Inferior parietal cortex (tissue), 1 donor: ENCODE measurements around the gene HDHD3.
"Not testable (repeated sequence)": the region's sequence is repeated elsewhere in the genome, so short reads cannot be mapped to it uniquely, and the experiment has no call there.

Source experiments
- DNase-seq: peaks from one replicate; pipeline ENCODE4 v3.0.0-alpha.2; 2016; ENCODE audit errors: extremely low spot score

The HDHD3 gene

DNA sequence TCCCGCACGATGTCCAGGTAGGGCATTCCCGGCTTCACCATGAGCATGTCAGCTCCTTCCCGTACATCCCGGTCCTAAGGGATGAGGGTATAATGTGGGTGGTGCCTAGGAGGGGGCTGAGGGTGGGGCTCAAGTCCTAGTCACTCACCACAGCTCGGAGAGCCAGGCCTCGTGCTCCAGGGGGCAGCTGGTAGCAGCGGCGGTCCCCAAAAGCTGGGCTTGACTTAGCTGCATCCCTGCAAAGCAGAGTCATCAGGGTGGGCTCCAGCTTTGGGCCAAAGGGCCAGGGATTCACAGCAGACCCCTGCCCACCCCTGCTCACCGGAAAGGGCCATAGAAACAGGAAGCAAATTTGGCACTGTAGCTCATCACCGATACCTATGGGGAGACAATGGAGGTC is 12.7 kb upstream of the HDHD3 start:
- DNase-seq = no peak

DNA sequence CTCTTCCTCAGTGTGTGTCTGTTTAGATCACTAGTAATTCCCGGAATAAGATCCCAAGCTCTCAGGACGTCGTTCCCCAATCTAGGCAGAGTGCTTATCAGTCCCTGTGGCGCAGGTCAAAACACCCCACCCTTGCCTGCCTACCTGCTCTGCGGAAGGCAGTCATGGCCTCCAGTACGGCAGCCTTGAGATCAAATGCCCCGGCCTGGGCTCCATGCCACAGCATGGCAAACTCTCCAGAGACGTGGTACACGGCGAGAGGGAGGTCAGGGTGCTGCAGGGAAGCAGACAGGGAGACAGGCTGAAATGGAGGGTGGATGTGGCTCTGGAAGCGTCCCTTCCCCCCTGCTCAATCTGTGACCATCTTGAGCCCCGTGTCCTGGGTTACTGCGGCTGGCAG is 12.0 kb upstream of the HDHD3 start:
- no peak for DNase-seq

DNA sequence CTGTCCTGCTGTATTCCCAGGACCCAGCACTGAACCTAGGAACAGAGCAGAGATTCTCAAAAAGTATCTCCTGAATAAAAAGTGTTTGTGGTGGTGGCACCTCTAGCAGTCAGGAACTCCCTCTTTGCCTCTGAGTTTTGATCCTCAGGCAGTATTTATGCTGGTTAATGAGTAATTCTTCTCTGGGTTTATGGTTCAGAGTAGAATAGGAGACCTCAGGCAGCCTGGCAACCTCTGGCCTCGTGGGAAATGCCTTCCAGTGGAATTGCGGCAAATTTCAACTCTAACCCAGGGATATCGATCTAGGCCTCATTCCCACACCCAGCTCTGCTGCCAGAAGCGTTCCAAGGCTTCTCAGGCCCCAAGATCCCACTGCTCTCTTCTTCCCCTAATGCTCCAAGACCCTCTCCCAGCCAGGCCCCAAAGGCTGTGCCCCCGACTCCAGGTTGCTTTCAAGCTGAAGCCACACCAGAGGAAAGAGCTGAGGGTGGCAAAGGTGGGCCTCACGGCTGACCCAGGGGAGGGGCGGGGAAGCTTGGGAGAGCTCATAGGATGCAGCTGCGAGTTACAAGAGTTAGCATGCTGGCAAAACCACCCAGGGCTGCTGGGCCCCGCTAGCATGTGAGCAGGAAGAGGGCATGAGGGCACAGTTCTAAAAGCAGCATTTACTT is 10.9 kb upstream of the HDHD3 start:
- DNase-seq = no peak

DNA sequence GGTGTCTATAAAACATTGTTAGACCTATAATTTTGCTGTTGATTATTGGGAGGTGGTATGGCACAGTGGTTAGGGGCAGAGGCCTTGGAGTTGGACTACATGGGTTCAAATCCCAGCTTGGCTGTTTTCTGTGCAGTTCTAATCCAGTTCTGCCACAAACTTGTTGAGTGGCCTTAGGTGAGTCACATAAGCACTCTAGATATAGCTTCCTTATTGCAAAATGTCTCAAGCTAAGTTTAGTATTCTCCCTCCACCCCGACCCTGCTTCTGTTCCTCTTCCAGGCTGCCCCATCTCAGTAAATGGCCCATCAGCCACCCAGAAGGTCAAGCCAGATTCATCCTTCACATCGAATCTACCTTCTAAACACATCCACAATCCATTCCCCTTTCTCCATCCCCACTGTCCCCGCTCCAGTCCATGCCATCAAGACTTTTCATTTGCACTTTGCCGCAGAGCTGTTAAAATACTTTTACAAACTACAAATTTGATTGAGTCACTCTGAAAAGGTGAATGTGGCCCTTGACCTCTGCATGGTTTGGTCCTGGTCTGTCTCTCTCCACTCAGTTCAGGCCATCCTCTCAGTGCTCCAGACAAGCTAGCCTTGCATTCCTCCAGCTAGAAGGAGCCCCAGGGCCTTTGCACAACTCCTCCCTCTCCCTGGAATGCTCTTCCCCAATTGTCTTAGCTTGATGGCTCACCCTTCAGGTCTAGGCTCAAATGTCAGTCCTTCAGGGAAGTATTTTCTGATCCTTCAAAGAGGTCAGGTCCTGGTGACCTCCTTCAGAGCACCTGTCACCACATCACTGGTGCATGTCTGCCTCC is 10.0 kb upstream of the HDHD3 start:
- no peak for DNase-seq

DNA sequence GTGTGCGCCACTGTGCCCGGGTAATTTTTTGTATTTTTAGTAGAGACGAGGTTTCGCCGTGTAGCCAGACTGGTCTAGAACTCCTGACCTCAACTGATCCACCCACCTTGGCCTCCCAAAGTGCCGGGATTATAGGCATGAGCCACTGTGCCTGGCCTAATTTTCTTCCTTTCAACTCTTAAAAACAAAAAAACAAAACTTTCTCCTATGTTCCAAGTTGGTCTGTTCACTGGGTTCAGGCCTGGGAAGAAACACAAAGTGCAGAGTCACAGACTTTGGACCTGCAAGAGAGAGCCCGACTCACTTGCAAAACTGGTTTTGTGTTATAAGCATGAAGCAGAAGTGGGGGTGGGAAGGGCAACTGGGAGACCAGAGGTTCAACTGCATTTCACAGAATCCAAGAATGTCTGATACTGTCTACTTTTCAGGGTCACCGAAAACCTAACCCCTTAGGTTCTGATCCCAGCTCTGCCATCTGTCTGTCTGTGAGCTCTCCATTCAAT is 5.2 kb upstream of the HDHD3 start:
- no peak for DNase-seq

DNA sequence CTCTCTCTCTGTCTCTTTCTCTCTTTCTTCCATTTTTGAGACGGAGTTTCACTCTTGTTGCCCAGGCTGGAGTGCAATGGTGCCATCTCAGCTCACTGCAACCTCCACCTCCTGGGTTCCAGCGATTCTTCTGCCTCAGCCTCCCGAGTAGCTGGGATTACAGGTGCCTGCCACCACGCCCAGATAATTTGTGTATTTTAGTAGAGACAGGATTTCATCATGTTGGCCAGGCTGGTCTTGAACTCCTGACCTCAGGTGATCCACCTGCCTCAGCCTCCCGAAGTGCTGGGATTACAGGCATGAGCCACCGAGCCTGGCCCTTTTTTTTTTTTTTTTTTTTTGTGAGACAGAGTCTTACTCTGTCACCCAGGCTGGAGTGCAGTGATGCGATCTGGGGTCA is 4.7 kb upstream of the HDHD3 start:
- not testable (repeated sequence) for DNase-seq

DNA sequence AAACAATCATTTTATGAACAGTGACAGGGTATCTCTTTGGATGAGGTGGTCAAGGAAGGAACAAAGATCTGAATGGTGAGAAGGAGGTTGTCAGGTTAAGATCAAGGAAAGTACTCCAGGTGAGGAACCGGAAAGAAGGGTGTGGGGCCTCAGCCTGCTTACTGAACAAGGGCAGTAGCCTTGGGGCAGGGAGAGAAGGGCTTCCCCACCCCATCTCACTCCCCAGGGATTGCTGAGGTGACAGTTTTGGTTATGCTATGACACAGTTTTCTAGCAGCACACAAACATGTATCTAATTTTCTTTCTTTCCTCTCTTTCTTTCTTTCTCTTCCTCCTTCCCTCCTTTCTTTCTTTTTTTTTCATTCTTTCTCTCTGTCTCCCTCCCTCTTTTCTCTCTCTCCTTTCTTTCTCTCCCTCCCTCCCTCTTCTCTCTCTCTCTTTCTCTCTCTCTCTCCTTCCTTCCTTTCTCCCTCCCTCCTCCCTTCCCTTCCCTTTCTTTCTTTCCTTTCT is 4.1 kb upstream of the HDHD3 start:
- no peak for DNase-seq

DNA sequence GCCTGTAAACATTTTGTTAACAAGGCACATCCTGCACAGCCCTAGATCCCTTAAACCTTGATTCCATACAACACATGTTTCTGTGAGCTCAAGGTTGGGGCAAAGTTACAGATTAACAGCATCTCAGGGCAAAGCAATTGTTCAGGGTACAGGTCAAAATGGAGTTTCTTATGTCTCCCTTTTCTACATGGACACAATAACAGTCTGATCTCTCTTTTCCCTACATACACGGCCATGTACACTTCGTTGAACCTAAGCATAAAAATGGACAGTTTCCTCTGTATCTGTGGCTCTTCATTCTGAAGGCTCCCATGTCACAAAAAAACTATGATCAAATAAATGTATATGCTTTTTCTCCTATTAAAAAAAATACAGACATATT is 3.0 kb upstream of the HDHD3 start:
- DNase-seq = not testable (repeated sequence)

DNA sequence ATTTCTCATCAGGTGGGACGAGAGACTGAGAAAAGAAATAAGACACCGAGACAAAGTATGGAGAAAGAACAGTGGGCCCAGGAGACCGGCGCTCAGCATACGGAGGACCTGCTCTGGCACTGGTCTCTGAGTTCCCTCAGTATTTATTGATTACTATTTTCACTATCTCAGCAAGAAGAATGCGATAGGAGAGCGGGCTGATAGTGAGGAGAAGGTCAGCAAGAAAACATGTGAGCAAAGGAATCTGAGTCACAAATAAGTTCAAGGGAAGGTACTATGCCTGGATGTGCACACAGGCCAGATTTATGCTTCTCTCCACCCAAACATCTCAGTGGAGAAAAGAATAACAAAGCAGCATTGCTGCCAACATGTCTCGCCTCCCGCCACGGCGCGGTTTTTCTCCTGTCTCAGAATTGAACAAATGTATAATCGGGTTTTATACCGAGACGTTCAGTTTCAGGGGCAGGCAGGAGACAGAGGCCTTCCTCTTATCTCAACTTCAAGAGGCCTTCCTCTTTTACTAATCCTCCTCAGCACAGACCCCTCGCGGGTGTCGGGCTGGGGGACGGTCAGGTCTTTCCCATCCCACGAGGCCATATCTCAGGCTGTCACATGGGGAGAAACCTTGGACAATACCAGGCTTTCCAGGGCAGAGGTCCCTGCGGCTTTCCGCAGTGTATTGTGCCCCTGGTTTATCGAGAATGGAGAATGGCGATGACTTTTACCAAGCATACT is 2.5 kb upstream of the HDHD3 start:
- not testable (repeated sequence) for DNase-seq

DNA sequence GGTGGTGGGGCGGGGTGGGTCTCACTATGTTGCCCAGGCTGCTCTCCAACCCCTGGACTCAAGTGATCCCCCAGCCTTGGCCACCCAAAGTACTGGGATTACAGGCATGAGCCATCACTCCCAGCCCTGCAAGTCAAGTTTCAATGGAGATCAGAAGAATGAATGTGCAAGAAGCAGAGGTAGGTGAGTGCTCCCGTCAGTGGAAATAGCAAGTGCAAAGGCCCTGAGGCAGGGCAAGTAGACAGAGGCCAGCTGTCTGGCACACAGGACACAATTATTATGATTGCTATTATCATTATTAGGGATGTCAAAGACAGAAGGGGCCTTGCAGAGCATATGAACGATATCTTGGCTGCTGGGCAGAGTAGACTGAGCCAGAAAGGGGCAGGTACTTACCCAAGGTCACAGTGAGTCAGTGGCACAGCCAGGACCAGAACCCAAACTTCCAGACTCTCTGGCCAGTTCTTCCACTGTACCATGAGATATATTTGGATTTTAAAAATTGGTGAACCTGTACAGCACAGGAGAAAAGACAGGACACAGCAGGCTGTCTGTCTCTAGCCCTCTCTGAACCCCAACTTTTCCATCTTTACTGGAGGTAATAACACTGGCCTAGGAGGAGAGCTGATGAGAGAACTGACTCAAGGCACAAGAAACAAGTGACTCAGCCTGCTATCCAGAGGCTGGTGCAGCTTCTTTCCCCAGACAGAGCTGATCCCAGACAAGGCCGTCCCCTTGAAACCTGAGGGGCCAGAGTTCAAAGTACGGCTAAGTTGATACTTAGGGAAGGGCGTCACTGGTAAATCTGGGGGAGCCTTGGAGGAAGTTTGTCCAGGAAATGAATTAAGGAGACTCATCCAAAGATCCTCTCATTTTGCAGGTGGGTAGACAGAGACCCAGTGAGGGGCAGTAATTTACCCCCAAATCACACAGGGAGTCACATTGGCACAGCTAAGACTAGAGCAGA is 1.4 kb downstream of the HDHD3 start:
- DNase-seq = no peak

DNA sequence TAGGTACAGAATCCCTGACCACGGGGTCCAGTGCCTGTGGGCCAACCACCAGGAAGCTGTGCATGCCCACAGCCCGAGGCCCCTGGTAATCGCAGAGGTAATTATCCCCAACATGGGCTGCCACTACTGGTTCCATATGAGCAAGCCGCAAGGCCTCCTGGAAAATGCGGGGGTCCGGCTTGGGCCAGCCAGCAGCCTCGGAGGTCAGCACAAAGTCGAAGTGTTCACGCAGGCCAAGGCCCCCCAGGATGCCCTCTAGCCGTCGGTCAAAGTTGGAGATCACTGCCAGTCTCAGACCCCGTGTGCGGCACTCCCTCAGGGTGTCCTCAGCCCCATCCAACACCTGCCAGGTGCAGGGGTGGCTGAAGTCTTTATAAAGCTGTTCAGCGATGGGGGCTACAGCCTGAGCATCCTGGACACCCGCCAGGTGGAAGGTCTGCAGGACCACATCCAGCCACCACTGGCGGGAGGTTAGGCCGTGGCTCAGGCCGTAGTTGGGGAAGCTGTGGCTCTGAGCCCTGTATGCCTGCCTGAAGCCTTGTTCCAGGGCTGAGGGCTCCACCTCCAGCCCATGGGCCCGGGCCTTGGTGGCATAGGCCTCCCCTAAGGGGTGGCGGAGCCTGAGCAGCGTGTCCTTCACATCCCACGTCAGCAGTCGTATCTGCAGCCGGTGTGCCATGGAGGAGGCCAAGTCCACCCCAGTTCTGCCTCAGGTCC is 3.0 kb downstream of the HDHD3 start:
- DNase-seq = no peak

DNA sequence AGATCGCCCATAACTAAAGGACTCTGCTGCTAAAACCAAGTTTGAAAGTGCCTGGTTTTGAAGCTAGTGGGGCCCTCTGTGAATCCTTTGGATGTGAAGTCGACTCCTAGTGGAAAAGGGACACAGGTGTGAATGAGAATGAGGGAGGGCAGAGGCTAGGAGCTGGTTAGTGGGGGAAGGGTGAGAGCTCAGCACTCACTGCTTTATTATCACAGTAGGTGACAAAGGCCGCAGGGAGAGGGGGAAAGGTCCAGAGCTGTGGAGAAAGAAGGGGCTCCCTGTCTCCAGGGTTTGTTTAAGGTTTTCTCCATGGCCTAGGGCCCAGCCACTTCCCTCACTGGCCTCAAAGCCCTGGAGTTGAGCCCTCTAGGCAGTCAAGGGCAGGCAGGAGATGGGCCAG is 3.5 kb downstream of the HDHD3 start:
- DNase-seq = no peak

DNA sequence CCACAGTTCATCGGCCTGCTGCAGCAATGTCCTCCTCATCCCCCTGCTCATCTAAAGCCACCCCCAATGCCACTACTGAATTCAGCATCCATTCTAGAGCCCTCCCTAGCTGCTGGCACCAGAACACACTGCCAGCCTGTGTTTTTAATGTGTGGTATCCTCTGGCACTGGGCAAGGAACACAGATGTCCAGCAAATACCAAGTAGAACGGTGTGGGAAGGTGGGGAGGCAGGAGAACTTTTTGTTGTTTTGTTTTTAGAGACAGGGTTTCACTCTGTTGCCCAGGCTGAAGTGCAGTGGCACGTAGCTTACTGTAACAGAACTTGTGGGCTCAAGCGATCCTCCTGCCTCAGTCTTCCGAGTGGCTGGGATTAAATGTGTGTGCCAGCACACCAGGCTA is 4.7 kb downstream of the HDHD3 start:
- no peak for DNase-seq

DNA sequence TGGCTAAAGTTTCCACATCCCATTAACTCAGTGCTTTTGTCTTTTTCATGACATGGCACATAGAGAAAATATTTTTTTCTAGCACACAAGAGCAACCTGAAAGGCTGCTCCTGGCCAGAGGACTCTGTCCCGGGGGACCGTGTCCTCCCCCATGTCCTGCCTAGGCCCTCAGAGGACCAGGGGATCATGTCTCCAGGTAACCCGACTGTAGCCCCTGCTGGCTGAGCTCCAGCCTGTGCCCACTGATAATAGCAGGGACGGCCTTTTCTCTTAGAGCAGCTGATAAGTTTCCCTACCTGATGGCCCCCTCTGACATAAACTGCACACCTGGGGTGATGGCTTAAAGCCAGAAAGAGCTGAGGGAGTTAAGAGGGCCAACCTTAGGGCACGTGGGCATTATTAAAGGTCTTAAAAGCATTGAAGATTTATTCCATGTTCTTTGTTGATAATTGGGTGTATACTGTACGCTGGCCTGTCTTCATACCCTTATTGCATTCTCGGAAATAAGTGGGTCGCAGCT is 5.9 kb downstream of the HDHD3 start:
- DNase-seq = no peak

DNA sequence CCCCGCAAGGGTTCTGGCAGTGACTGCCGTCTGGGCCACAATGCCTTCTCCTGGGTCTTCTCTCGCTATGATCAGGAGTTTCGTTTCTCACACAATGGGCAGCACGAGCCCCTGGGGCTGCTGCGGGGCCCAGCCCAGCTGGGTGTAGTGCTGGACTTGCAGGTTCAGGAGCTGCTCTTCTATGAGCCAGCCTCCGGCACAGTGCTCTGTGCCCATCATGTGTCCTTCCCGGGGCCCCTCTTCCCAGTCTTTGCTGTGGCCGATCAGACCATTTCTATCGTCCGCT is 7.0 kb downstream of the HDHD3 start:
- DNase-seq = no peak

DNA sequence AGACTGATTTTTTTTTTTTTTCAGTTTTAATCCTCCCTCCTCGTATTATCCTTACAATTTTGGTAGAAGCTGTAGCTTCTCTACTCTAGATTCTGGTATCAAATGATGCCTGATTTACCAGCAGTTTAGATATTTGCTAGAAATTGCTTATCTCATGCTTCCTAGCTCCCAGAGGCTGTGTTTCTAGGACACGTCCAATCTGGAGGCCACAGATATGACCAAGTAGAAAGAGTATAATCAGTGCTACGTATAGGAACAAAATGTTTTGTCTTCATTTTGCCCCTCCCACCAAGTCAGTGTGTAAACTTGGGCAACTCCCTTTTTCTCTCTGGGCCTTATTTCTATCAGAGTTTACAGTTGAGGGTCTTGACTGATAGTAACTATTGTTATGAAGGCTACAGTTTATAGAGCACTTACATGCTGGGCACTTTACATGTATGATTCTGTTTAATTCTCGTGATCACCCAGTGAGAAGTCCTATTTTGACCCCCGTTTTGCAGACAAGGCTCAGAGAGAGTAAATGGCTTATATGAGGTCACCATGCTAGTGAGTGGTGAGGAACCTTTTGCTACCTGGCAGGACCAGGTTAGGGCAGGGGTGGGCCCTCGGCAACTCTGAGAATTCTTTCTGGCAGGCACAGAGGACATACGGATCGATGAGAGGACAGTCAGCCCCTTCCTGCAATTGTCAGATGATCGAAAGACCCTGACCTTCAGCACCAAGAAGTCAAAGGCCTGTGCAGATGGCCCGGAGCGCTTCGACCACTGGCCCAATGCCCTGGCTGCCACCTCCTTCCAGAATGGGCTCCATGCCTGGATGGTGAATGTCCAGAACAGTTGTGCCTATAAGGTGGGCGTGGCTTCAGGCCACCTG is 7.6 kb downstream of the HDHD3 start:
- DNase-seq = peak; percentile 28

DNA sequence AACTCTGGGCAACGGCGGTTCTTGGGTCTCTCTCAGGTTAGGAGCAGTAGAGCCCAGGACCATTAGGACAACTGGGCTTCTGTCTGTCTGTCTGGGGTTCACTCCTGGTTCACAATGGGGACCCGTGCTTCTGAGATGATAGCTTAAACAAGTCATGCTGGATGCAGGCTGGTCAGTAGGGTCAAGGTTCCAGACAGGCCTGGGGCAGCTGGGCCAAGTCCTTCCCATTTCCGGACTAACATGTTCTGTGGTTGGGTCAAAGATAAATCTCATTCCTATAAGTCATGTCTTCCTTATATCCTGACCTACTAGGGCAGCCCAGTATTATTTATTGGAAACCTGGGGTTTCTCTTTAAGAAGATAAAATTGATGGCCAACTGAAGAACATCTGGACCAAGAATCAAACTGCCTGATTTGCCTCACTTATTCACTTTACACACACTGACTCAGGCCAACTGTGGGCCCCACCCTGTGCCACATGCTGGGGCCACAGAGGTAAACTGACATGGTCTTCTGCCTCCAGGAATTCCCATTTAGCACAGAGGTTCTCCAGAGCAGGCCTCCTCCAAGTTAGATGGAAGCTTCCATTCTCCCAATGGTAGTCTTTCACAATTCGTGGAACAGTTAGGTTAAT is 8.3 kb downstream of the HDHD3 start:
- DNase-seq = no peak

DNA sequence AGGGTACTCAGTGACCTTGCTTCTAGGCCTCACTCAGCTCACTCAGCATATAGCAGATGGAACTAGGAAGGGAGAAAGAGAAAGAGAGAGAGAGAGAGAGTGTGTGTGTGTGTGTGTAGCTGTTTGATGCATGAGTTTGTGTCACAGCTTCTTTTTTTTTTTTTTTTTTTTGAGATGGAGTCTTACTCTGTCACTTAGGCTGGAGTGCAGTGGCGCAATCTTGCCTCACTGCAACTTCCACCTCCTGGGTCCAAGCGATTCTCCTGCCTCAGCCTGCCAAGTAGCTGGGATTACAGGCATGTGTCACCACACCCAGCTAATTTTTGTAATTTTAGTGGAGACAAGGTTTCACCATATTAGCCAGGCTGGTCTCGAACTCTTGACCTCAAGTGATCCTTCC is 11.1 kb downstream of the HDHD3 start:
- not testable (repeated sequence) for DNase-seq

DNA sequence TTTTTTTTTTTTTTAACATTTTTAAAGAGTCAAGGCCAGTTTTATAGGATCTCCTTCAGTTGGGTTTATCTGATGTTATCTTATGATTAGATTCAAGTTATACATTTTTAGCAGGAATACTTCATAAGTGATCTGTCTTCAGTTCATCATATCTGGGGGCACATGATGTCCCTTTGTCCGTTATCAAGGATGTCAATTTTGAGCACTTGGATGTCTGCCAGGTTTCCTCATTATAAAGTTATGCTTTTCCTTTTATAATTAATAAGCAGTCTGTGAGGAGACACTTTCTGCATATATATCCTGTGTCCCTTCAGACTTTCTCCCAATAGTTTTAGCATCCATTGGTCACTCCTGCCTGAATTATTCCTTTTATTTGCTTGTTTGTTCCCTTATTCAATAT is 11.8 kb downstream of the HDHD3 start:
- DNase-seq = no peak
